Panc1 (cell line): Measurements from ENCODE around the gene SESN1. TPM values are rescaled to one million over a fixed set of nuclear protein-coding genes. Genes with fewer than 3 reads are reported as not detected.
A peak's percentile ranks its signal among the peaks of the same experiment; 100 is the strongest.

Experiments
- ATAC-seq: fragments of 200-7000 bp; cut with Tn5 transposase; 2 replicates; pipeline ENCODE4 v1.9.1; 2020; ENCODE audit warnings: mild to moderate bottlenecking, moderate library complexity
- BruUV-seq: library from RNA; stranded (reverse); fragments of 400-500 nt; replicated peaks from 2 replicates; lab custom pipeline; 2021; lab: Mats Ljungman, UMichigan
- CTCF ChIA-PET: fragments of 300-600 bp; sonication (Branson Sonifier 250); formaldehyde crosslinking; loops from one replicate; lab custom pipeline; 2022; ENCODE audit warnings: antibody characterized with exemption; lab: Charles Lee
- POLR2A ChIA-PET: fragments of 300-600 bp; sonication (Branson Sonifier 250); formaldehyde crosslinking; loops from one replicate; lab custom pipeline; 2022; ENCODE audit warnings: antibody characterized with exemption; lab: Charles Lee
- DNase-seq: peaks from one replicate; pipeline ENCODE4 v3.0.0-alpha.2; 2010; ENCODE audit warnings: low read depth, low spot score
- H3K27ac ChIP-seq: 2 replicates; pipeline ENCODE4 v1.5.1; 2011; ENCODE audit warnings: mild to moderate bottlenecking, low read length, inconsistent platforms
- H3K27me3 ChIP-seq: fragments of 200-500 bp; sonication (Bioruptor generic); 2 replicates; pipeline ENCODE4 v1.6.0; 2014; ENCODE audit warnings: low read length, inconsistent platforms; ENCODE audit not compliant: control insufficient read depth, insufficient read depth
- H3K36me3 ChIP-seq: fragments of 200-500 bp; sonication (Bioruptor generic); 2 replicates; pipeline ENCODE4 v1.5.1; 2014; ENCODE audit warnings: inconsistent platforms, mild to moderate bottlenecking, low read length, moderate library complexity; ENCODE audit not compliant: control insufficient read depth, insufficient read depth
- H3K4me1 ChIP-seq: 2 replicates; pipeline ENCODE4 v1.5.1; 2011; ENCODE audit warnings: inconsistent platforms, mild to moderate bottlenecking, low read length, moderate library complexity; ENCODE audit not compliant: control insufficient read depth, insufficient read depth
- H3K4me3 ChIP-seq, 2 experiments: 2 replicates each; pipeline ENCODE4 v1.5.1; 2011 to 2012; ENCODE audit warnings: low read depth in 2 of 2, low read length in 2 of 2, mild to moderate bottlenecking in 2 of 2, inconsistent platforms in 1 of 2, moderate library complexity in 1 of 2
- H3K9me3 ChIP-seq: fragments of 200-500 bp; sonication (Bioruptor generic); 2 replicates; pipeline ENCODE4 v1.5.1; 2014; ENCODE audit warnings: low read depth, mild to moderate bottlenecking, inconsistent platforms, low read length, moderate library complexity; ENCODE audit not compliant: control insufficient read depth, insufficient read depth
- POLR2AphosphoS5 ChIP-seq: IDR thresholded peaks from 2 replicates; pipeline ENCODE4 v1.6.1; 2012; ENCODE audit warnings: mild to moderate bottlenecking, low read depth, low read length, moderate library complexity
- SIN3A ChIP-seq: IDR thresholded peaks from 2 replicates; pipeline ENCODE4 v1.6.1; 2012; ENCODE audit warnings: low read depth, mild to moderate bottlenecking, low read length, moderate library complexity, borderline replicate concordance; ENCODE audit not compliant: insufficient read depth
- TCF7L2 ChIP-seq: IDR thresholded peaks from 2 replicates; pipeline ENCODE4 v1.6.1; 2011; ENCODE audit warnings: mild to moderate bottlenecking, low read depth, low read length, inconsistent platforms
- in situ Hi-C: cut with HindIII; loops from 2 replicates; pipeline ENCODE4 v1.10.0; 2016; ENCODE audit warnings: low sequenced_read_pairs, low pct_unique_long_range_greater_than_20kb
- intact Hi-C: fragments of 100-400 bp; cut with micrococcal nuclease; formaldehyde crosslinking; loops from one replicate; pipeline ENCODE4 v1.10.0; 2022; ENCODE audit not compliant: unreplicated experiment
- total RNA-seq: library from RNA; stranded (reverse); gene quantifications from one replicate; pipeline ENCODE4 v1.2.1, GENCODE V29; 2021; ENCODE audit not compliant: unreplicated experiment
- TF ChIP-seq, protein P1 (sequence below), 2 experiments: IDR thresholded peaks; 2 replicates each; pipeline ENCODE4 v1.6.1; 2011 to 2012; ENCODE audit warnings: low read depth in 2 of 2, control low read depth in 1 of 2, low read length in 1 of 2, mild to moderate bottlenecking in 1 of 2, moderate library complexity in 1 of 2; ENCODE audit not compliant: insufficient read depth in 1 of 2
- TF ChIP-seq, protein P2 (sequence below): fragments of 450-650 bp; IDR thresholded peaks from 2 replicates; pipeline ENCODE4 v1.5.1; 2017; ENCODE audit warnings: mild to moderate bottlenecking

SESN1 gene
- total RNA-seq, 1 experiment from 2014 or later: 11.3 TPM

DNA sequence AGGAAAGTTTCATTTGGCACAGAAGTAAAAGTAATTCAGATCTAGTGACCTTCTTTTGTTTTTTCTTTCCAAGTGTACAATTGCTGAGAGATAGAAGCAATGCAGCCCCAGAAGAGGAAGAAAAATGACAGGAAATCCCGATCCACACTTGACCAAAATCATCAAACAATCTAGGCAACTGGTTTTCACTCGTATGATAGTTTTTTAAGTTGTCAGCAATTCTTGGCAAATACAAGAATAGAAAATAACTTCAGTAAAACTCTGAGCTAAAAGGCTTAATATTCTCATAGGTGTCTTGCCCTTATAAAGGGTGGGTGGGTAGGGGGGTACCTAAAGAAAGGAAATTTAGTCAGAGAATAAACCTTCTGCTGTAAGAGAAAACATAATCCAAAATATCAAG, 36.0 kb downstream of the SESN1 start:
- no peak overlapping the region for H3K27ac ChIP-seq
- ChIA-PET POLR2A (no interaction called here), CTCF (interaction anchor here (0.6 kb wide), 1 partner anchor 466 kb away, joined by 4 read pairs; no protein-coding TSS in a partner anchor)
- in situ Hi-C loops (no loop called here), intact Hi-C loops (no loop called here)
- DNase-seq: no peak
- H3K4me1 ChIP-seq: 0 out of 2 replicates have a peak, but pooled peaks cover 2% of the 10 kb centered on the region
- no peaks in the 10 kb centered on the region for H3K9me3 ChIP-seq
- no peak overlapping the region for H3K4me3 ChIP-seq
- TF ChIP-seq, protein P1, sequence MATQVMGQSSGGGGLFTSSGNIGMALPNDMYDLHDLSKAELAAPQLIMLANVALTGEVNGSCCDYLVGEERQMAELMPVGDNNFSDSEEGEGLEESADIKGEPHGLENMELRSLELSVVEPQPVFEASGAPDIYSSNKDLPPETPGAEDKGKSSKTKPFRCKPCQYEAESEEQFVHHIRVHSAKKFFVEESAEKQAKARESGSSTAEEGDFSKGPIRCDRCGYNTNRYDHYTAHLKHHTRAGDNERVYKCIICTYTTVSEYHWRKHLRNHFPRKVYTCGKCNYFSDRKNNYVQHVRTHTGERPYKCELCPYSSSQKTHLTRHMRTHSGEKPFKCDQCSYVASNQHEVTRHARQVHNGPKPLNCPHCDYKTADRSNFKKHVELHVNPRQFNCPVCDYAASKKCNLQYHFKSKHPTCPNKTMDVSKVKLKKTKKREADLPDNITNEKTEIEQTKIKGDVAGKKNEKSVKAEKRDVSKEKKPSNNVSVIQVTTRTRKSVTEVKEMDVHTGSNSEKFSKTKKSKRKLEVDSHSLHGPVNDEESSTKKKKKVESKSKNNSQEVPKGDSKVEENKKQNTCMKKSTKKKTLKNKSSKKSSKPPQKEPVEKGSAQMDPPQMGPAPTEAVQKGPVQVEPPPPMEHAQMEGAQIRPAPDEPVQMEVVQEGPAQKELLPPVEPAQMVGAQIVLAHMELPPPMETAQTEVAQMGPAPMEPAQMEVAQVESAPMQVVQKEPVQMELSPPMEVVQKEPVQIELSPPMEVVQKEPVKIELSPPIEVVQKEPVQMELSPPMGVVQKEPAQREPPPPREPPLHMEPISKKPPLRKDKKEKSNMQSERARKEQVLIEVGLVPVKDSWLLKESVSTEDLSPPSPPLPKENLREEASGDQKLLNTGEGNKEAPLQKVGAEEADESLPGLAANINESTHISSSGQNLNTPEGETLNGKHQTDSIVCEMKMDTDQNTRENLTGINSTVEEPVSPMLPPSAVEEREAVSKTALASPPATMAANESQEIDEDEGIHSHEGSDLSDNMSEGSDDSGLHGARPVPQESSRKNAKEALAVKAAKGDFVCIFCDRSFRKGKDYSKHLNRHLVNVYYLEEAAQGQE (IDR thresholded peaks at IDR 0.05; ENCODE audit: insufficient read depth in 1 of 2, low read depth in 2 of 2, low read length in 1 of 2): no peak
- TF ChIP-seq TCF7L2 (no peak), POLR2AphosphoS5 (no peak), SIN3A (no peak)
- TF ChIP-seq, protein P2, sequence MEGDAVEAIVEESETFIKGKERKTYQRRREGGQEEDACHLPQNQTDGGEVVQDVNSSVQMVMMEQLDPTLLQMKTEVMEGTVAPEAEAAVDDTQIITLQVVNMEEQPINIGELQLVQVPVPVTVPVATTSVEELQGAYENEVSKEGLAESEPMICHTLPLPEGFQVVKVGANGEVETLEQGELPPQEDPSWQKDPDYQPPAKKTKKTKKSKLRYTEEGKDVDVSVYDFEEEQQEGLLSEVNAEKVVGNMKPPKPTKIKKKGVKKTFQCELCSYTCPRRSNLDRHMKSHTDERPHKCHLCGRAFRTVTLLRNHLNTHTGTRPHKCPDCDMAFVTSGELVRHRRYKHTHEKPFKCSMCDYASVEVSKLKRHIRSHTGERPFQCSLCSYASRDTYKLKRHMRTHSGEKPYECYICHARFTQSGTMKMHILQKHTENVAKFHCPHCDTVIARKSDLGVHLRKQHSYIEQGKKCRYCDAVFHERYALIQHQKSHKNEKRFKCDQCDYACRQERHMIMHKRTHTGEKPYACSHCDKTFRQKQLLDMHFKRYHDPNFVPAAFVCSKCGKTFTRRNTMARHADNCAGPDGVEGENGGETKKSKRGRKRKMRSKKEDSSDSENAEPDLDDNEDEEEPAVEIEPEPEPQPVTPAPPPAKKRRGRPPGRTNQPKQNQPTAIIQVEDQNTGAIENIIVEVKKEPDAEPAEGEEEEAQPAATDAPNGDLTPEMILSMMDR: no peak
- no peaks in the 10 kb centered on the region for H3K27me3 ChIP-seq
- no peak for ATAC-seq
- no peaks in the 10 kb centered on the region for H3K36me3 ChIP-seq
- BruUV-seq: no TSS peak

DNA sequence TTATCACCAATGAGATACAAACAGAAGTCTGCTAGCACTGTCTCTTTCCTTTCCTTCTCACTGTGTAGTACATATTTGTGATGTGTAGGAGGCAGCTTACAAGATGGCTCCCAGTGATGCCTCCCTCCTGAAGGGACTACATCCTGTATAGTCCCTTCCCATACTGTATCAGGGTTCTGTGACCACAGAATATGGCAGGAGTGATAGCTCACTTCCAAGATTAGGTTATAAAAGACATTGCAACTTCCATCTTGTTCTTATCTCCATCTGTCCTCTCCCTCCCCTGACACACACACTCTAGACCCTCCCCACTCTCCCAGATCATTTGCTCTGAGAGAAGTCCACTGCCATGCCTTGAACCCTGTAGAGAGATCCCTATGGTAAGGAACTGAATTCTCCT, 38.0 kb downstream of the SESN1 start:
- no peak for DNase-seq
- Histone ChIP-seq H3K36me3 (no peaks in the 10 kb centered on the region), H3K4me3 (no peak overlapping the region), H3K9me3 (no peaks in the 10 kb centered on the region), H3K27ac (no peak overlapping the region), H3K4me1 (0 out of 2 replicates have a peak, but pooled peaks cover 2% of the 10 kb centered on the region), H3K27me3 (no peaks in the 10 kb centered on the region)
- POLR2A ChIA-PET: interaction anchor here (0.6 kb wide), 1 partner anchor 28 kb away, joined by 3 read pairs; no protein-coding TSS in a partner anchor
- intact Hi-C loops (no loop called here), in situ Hi-C loops (no loop called here)
- BruUV-seq: no TSS peak
- CTCF ChIA-PET: interaction anchor here (0.7 kb wide), 1 partner anchor 68 kb away, joined by 3 read pairs; no protein-coding TSS in a partner anchor
- TF ChIP-seq, protein P1 (IDR thresholded peaks at IDR 0.05; ENCODE audit: insufficient read depth in 1 of 2, low read depth in 2 of 2, low read length in 1 of 2): no peak
- TF ChIP-seq SIN3A (no peak), POLR2AphosphoS5 (no peak), TCF7L2 (no peak)
- TF ChIP-seq, protein P2: no peak
- peak; percentile 71; the same call in 1 of the 2 replicates for ATAC-seq
